ENCODE measurements around the gene PAF1. TPM values are rescaled to one million over a fixed set of nuclear protein-coding genes. Genes with fewer than 3 reads are reported as not detected.

The PAF1 gene
- total and polyA plus RNA-seq, 8 donors: 11.3 to 41.1 (median 15.4) TPM

DNA sequence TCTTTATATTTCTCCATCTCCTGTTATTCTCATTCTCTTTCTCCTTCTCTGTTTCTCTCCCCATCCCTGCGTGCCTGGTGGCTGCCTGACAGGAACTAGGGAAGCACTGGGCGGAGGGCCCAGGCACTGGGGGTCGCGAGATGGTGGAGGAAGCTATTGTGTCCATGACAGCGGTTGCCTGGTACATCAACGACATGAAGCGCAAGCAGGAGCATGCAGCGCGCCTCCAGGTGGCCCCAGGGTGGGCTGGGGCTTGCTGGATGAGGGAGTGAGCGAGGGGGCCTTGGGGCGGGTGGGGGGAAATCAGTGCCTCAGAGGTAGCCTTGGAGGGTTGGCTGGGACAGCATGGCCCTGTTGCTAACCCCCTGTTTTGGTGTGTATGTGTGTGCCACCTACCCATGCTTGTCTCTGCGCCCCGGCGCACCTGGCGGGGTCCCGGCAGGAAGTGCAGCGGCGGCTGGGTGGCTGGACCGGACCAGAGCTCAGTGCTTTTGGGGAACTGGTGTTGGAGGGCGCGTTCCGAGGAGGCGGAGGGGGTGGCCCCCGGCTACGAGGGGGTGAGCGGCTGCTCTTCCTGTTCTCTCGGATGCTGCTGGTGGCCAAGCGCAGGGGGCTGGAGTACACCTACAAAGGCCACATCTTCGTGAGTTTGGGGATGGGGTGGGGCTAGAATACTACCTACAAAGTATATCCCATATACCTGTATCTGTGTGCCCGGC is 26.7 kb upstream of the PAF1 start:
- DNase-seq (no peak), ATAC-seq (no peak), FAIRE-seq (no peak)
- Histone ChIP-seq H3K27me3 (no peaks in the 10 kb centered on the region), H3K36me3 (no peaks in the 10 kb centered on the region), H3K4me3 (no peak overlapping the region), H3K9me3 (no peaks in the 10 kb centered on the region), H3K27ac (no peak overlapping the region), H3K4me1 (no peaks in the 10 kb centered on the region)
- TF ChIP-seq, protein P1, sequence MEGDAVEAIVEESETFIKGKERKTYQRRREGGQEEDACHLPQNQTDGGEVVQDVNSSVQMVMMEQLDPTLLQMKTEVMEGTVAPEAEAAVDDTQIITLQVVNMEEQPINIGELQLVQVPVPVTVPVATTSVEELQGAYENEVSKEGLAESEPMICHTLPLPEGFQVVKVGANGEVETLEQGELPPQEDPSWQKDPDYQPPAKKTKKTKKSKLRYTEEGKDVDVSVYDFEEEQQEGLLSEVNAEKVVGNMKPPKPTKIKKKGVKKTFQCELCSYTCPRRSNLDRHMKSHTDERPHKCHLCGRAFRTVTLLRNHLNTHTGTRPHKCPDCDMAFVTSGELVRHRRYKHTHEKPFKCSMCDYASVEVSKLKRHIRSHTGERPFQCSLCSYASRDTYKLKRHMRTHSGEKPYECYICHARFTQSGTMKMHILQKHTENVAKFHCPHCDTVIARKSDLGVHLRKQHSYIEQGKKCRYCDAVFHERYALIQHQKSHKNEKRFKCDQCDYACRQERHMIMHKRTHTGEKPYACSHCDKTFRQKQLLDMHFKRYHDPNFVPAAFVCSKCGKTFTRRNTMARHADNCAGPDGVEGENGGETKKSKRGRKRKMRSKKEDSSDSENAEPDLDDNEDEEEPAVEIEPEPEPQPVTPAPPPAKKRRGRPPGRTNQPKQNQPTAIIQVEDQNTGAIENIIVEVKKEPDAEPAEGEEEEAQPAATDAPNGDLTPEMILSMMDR (IDR thresholded peaks at IDR 0.05): no peak
- intact Hi-C loops (cut with DNase I): no loop called here
- 86 to 91% methylated on average over 30 of the region's 30 CpGs for WGBS, 2 donors

DNA sequence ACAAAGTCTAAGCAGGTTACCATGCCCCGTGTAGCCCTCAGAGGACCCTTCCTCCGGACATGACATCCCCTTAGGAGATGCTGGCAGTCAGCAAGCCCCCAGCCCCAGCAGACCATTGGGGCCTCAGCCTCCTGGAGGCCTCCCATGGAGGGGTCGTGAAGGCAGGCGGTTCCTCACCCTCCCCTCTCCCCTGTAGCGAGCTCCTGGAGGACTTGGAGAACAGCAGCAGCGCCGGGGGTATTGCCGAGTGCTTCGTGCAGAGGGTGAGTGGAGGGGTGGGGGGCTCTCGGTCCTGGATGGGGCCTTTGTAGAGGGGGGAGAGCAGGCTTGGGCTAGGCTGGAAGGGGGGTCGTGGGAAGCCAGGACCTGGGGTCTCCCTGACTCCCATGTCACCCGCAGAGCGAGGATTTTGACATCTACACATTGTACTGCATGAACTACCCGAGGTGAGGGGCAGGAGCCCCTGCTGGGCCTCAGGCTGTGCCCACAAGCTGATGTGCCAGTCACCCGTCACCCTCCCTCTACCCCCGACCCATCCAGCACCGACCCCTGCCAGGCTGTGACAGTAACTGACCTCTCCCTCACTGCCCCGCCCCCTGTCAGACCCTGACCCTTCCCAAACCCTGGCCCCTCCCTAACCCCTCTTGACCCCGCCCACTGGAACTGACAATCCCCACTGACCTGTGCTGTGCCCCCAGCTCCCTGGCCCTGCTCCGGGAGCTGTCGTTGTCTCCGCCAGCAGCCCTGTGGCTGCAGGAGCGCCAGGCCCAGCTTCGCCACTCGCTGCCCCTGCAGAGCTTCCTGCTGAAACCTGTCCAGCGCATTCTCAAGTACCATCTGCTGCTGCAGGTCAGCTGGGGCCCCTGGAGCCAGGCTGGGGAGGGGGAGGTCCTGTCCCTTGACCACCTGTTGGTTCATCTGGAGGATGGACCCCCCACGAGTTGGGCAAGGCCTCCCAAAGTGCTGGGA is 25.5 kb upstream of the PAF1 start:
- FAIRE-seq (no peak), DNase-seq (peak in 2 of 6 donors; percentile 60 to 69), ATAC-seq (no peak)
- no peaks in the 10 kb centered on the region for H3K9me3 ChIP-seq
- no peak overlapping the region for H3K4me3 ChIP-seq
- intact Hi-C loops (cut with DNase I): no loop called here
- no peak overlapping the region for H3K27ac ChIP-seq
- TF ChIP-seq, protein P1 (IDR thresholded peaks at IDR 0.05): no peak
- no peaks in the 10 kb centered on the region for H3K27me3 ChIP-seq
- no peaks in the 10 kb centered on the region for H3K36me3 ChIP-seq
- peaks cover 3 to 4% (median 3%) of the 10 kb centered on the region in 3 donors for H3K4me1 ChIP-seq
- WGBS, 2 donors: 77 to 83% methylated on average over 27 of the region's 27 CpGs

DNA sequence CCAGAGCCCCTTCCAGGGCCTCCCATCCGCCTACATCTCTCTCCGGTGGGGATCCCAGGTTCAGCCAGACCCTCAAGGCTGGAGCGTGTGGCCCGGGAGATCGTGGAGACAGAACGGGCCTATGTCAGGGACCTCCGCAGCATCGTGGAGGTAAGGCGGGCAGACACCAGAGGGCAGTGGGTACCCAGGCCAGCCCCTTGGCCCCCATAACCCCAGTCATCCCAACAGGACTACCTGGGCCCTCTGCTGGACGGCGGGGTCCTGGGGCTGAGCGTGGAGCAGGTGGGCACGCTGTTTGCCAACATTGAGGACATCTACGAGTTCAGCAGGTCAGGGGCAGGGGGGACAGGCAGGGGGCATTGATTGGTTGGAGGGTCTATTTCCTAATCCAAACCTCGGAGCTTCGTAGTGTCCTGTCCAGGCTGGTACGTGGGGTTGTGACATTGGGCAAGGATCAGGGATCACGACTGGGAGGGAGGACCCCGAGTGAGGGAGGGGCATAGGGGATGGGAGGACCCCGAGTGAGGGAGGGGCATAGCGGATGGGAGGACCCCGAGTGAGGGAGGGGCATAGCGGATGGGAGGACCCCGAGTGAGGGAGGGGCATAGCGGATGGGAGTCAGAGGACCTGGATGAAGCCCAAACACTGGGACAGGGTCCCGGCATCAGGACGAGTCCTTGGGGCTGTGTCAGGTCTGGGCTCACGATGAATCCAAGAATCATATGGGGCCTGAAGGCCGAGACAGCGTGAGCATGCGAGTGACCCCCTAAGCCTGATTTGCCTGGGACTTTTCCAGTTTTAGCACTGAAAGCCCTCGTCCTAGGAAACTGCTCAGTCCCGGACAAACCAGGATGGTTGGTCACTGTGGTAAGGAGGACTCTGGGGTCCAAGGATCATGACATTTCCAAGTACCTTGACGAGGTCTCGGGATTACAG is 24.5 kb upstream of the PAF1 start:
- TF ChIP-seq, protein P1 (IDR thresholded peaks at IDR 0.05): no peak
- peak overlapping the region in 1 of 4 donors; percentile 5 for H3K4me3 ChIP-seq
- peaks cover 12 to 15% (median 14%) of the 10 kb centered on the region in 3 donors for H3K4me1 ChIP-seq
- intact Hi-C loops (cut with DNase I): no loop called here
- H3K9me3 ChIP-seq: no peaks in the 10 kb centered on the region
- no peak for ATAC-seq
- H3K36me3 ChIP-seq: no peaks in the 10 kb centered on the region
- 68 to 80% methylated on average over 34 to 35 of the region's 35 CpGs for WGBS, 2 donors
- H3K27ac ChIP-seq: no peak overlapping the region
- H3K27me3 ChIP-seq: no peaks in the 10 kb centered on the region
- peak in 1 of 6 donors; percentile 66 for DNase-seq
- FAIRE-seq: no peak

DNA sequence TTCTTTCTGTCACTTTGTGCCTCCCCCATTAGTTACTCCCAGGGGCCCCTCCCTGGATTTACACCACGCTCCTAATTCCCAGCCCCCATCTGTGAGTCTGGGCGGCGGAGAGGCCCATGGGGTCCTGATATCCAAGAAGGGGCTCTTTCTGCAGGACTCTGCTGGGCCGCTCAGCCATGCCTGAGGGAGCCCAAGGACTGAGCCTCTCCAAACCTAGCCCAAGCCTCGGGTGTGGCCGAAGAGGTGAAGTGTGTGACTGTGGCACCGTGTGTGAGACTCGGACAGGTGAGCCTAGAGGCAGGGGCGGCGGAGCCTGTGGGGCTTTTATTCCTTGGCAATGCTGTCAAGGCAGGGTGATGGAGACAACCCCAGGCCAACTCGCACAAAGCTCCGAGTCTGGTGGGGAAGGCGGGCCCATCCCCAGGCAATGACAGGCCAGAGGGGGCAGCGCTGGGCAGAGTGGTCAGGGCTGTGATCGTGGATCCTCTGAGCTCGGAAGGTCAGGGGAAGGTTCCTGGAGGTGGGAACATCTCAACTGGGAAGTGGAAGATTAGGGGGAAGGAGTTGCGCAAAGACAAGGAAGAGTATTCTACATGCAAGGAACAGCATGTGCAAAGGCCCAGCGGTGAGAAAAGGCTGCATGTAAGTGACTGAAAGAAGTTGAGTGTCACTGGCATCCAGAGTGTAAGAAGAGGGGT is 23.2 kb upstream of the PAF1 start:
- DNase-seq (peak in 2 of 6 donors; percentile 55 to 56), FAIRE-seq (no peak), ATAC-seq (no peak)
- intact Hi-C loops (cut with DNase I): no loop called here
- no peaks in the 10 kb centered on the region for H3K9me3 ChIP-seq
- H3K4me3 ChIP-seq: peak overlapping the region in 2 of 4 donors; percentile 70 to 96
- peaks cover 12 to 15% (median 14%) of the 10 kb centered on the region in 3 donors for H3K4me1 ChIP-seq
- H3K36me3 ChIP-seq: no peaks in the 10 kb centered on the region
- H3K27ac ChIP-seq: peak overlapping the region in 2 of 4 donors; percentile 51 to 74
- no peaks in the 10 kb centered on the region for H3K27me3 ChIP-seq
- 64 to 67% methylated on average over 18 of the region's 18 CpGs for whole genome bisulfite sequencing, 2 donors
- TF ChIP-seq, protein P1 (IDR thresholded peaks at IDR 0.05): no peak

All from pancreas (tissue), 10 donors.